Neuron (in vitro differentiated cells): Measurements from ENCODE around the gene TUBB4B.
"Not testable (repeated sequence)": the region's sequence is repeated elsewhere in the genome, so short reads cannot be mapped to it uniquely, and the experiment has no call there.

Experiments used
- H2AFZ ChIP-seq: one replicate; pipeline ENCODE4 v1.6.1; 2013; ENCODE audit warnings: low read depth, mild to moderate bottlenecking, inconsistent platforms, low read length, moderate library complexity
- H3K27me3 ChIP-seq: one replicate; pipeline ENCODE4 v1.6.1; 2013; ENCODE audit warnings: low read length; ENCODE audit not compliant: insufficient read depth
- H3K36me3 ChIP-seq: one replicate; pipeline ENCODE4 v1.6.1; 2013; ENCODE audit warnings: low read length; ENCODE audit not compliant: insufficient read depth
- H3K4me1 ChIP-seq: one replicate; pipeline ENCODE4 v1.6.1; 2013; ENCODE audit warnings: low read length; ENCODE audit not compliant: insufficient read depth
- H3K4me3 ChIP-seq: 2 replicates; pipeline ENCODE4 v1.5.1; 2013; ENCODE audit warnings: mild to moderate bottlenecking, low read length, moderate library complexity
- H3K9me3 ChIP-seq: one replicate; pipeline ENCODE4 v1.6.1; 2013; ENCODE audit warnings: low read length

The TUBB4B gene

GRCh38 chr9:137232101-137232500 lies 9.0 kb upstream of the TUBB4B start:
- H3K36me3 ChIP-seq = no peaks in the 10 kb centered on the region
- H3K9me3 ChIP-seq = no peaks in the 10 kb centered on the region
- H3K4me3 ChIP-seq = no peak overlapping the region
- H3K27me3 ChIP-seq = peaks cover 3% of the 10 kb centered on the region
- peaks cover 8% of the 10 kb centered on the region for H3K4me1 ChIP-seq
- H2AFZ ChIP-seq = no peak overlapping the region

DNA sequence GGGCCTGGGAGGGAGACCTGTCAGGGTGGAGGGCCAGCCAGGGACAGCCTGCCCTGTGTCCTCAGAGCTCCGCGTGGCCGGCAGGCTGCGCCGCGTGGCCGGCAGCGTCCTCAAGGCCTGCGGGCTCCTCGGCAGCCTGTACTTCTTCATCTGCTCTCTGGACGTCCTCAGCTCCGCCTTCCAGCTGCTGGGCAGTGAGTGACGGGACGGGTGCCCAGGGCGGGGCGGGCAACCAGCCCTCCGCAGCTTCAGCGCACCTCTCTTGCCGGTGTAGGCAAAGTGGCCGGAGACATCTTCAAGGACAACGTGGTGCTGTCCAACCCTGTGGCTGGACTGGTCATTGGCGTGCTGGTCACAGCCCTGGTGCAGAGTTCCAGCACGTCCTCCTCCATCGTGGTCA lies 8.6 kb upstream of the TUBB4B start:
- Histone ChIP-seq H3K9me3 (no peaks in the 10 kb centered on the region), H3K27me3 (peaks cover 3% of the 10 kb centered on the region), H3K4me1 (peaks cover 10% of the 10 kb centered on the region), H3K36me3 (no peaks in the 10 kb centered on the region), H2AFZ (no peak overlapping the region), H3K4me3 (no peak overlapping the region)

- Histone ChIP-seq H3K36me3 (no peaks in the 10 kb centered on the region), H2AFZ (no peak overlapping the region), H3K27me3 (peaks cover 3% of the 10 kb centered on the region), H3K4me1 (peaks cover 10% of the 10 kb centered on the region), H3K4me3 (no peak overlapping the region), H3K9me3 (no peaks in the 10 kb centered on the region)
Observed at GRCh38 chr9:137233143-137233980, 7.7 kb upstream of the TUBB4B start.

DNA sequence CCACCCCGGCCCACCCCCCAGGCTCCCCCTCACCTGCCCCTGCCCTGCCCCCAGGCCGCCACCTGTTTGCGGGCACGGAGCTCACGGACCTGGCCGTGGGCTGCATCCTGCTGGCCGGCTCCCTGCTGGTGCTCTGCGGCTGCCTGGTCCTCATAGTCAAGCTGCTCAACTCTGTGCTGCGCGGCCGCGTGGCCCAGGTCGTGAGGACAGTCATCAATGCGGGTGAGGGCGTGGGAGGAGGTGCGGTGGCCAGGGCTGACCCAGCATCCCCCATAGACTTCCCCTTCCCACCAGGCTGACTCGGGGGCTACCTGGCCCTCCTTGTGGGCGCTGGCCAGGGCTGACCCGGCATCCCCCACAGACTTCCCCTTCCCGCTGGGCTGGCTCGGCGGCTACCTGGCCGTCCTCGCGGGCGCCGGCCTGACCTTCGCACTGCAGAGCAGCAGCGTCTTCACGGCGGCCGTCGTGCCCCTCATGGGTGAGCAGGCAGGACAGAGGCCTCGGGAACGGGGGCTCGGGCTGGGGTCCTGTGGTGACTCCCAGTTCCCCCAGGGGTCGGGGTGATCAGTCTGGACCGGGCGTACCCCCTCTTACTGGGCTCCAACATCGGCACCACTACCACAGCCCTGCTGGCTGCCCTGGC lies 6.9 kb upstream of the TUBB4B start:
- Histone ChIP-seq H3K4me1 (peaks cover 14% of the 10 kb centered on the region), H3K36me3 (no peaks in the 10 kb centered on the region), H3K27me3 (peaks cover 3% of the 10 kb centered on the region), H3K4me3 (no peak overlapping the region), H3K9me3 (no peaks in the 10 kb centered on the region), H2AFZ (no peak overlapping the region)

GRCh38 chr9:137234758-137235423 lies 6.2 kb upstream of the TUBB4B start:
- Histone ChIP-seq H3K4me1 (peaks cover 14% of the 10 kb centered on the region), H3K4me3 (no peak overlapping the region), H3K36me3 (no peaks in the 10 kb centered on the region), H3K9me3 (no peaks in the 10 kb centered on the region), H3K27me3 (peaks cover 3% of the 10 kb centered on the region), H2AFZ (no peak overlapping the region)

GRCh38 chr9:137235424-137236237 lies 5.5 kb upstream of the TUBB4B start:
- Histone ChIP-seq H3K4me1 (peaks cover 14% of the 10 kb centered on the region), H3K4me3 (no peak overlapping the region)

DNA sequence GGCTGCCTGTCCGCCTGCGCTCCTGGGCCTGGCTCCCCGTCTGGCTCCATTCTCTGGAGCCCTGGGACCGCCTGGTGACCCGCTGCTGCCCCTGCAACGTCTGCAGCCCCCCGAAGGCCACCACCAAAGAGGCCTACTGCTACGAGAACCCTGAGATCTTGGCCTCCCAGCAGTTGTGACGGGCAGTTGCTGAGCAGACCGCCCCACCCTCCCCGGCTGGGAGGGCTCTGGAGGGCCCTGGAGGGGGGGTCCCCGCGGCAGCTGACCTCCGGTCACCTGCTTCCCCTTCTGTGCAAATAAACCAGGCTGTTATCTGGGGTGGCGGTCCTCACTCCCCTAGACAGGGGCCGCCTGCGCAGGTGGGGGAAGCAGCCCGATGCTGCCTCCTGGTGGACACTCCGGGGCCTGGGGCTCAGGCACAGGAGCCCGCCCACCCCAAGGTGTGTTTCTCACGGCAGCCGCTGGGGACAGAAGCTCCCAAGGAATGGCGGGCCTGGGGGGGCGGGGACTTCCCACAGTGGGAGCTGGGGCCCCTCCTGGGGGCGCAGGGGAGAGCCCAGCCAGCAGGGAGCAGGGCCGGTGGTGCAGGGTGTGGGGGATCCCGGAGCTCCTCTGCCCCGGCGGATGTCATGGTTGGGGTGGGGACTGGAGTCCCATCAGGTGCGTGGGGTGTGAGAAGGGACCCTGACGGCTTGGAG lies 4.7 kb upstream of the TUBB4B start:
- Histone ChIP-seq H3K4me1 (peaks cover 14% of the 10 kb centered on the region), H3K36me3 (no peaks in the 10 kb centered on the region), H3K4me3 (no peak overlapping the region)

More at GRCh38 chr9:137235424-137236237, 5.5 kb upstream of the TUBB4B start:
- no peaks in the 10 kb centered on the region for H3K36me3 ChIP-seq
- H2AFZ ChIP-seq = no peak overlapping the region
- H3K27me3 ChIP-seq = peaks cover 3% of the 10 kb centered on the region
- no peaks in the 10 kb centered on the region for H3K9me3 ChIP-seq

GRCh38 chr9:137236936-137237421 lies 4.1 kb upstream of the TUBB4B start:
- Histone ChIP-seq H3K4me1 (peaks cover 15% of the 10 kb centered on the region), H3K36me3 (peaks cover 3% of the 10 kb centered on the region), H2AFZ (no peak overlapping the region), H3K4me3 (no peak overlapping the region), H3K27me3 (no peaks in the 10 kb centered on the region), H3K9me3 (no peaks in the 10 kb centered on the region)

More for the DNA sequence above, 4.7 kb upstream of the TUBB4B start:
- Histone ChIP-seq H3K27me3 (no peaks in the 10 kb centered on the region), H2AFZ (no peak overlapping the region), H3K9me3 (no peaks in the 10 kb centered on the region)

DNA sequence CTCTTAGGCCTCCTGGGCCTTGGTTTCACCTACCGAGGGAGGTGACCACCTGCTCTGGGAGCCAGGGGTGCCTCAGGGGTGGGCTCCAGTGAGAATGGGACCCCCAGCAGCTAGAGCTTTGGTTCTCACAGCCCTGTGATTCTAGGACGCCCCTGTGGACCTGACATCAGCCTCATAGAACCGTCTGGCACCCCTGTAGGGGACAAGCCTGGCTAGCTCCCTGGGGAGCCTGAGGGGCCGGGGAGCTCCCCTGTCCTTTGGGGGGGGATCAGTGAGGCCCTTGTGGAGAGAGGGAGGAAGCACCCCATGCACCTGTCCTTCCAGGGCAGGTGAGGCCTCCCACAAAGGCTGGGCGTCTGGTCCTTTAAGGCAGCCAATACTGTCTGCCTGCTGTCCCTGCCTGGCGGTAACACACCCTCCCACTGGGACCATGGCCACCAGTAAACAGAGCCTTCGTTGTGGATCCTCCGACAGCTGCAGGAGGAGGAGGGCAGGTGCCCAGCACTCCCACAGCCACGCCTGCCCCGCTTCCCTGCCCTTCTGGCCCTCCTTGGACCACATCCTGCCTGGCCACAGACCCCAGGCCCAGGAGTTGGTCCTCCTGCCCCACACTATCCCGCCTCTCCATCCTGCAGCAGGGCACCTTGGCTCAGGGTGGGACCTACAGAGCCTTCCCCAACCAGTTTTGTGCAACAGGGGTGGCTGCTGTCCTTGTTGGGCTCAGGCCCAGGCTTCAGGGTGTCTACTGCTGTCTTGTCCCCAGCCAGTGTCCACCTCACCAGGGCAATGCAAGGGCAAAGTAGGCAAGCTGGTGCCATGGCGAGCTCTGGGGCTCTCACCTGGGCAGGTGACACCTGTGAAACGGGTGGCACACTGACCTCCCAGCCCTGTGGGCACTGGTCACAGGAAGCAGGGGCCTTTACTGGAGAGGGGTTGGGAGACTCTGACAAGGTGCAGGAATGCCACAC lies 3.0 kb upstream of the TUBB4B start:
- no peaks in the 10 kb centered on the region for H3K9me3 ChIP-seq
- H3K27me3 ChIP-seq = no peaks in the 10 kb centered on the region
- no peak overlapping the region for H3K4me3 ChIP-seq
- H3K36me3 ChIP-seq = peaks cover 13% of the 10 kb centered on the region
- no peak overlapping the region for H2AFZ ChIP-seq
- peaks cover 26% of the 10 kb centered on the region for H3K4me1 ChIP-seq

GRCh38 chr9:137239541-137240200 lies 1.4 kb upstream of the TUBB4B start:
- H3K9me3 ChIP-seq, H3K27me3 ChIP-seq: not testable (repeated sequence)
- H2AFZ ChIP-seq = peak overlapping the region; percentile 53
- peaks cover 25% of the 10 kb centered on the region for H3K4me1 ChIP-seq
- peak overlapping the region; percentile 65 for H3K4me3 ChIP-seq
- peaks cover 23% of the 10 kb centered on the region for H3K36me3 ChIP-seq

- Histone ChIP-seq H3K4me3 (peak overlapping the region; percentile 65), H3K36me3 (peaks cover 23% of the 10 kb centered on the region), H2AFZ (peak overlapping the region; percentile 53), H3K27me3 (no peaks in the 10 kb centered on the region), H3K9me3 (no peaks in the 10 kb centered on the region), H3K4me1 (peaks cover 25% of the 10 kb centered on the region)
Observed at GRCh38 chr9:137240318-137240840, 708 bp upstream of the TUBB4B start.
